WERI-Rb-1 (cell line): ENCODE results near the gene DLST.

Experiments
- DNase-seq: peaks from one replicate; pipeline ENCODE4 v3.0.0-alpha.2; 2020
- H3K27ac ChIP-seq: fragments of 250-450 bp; sonication (Bioruptor Pico); 2 replicates; pipeline ENCODE4 v1.5.1; 2020; ENCODE audit warnings: mild to moderate bottlenecking, moderate library complexity
- H3K27me3 ChIP-seq: fragments of 250-450 bp; sonication (Bioruptor Pico); 2 replicates; pipeline ENCODE4 v1.5.1; 2021; ENCODE audit warnings: mild to moderate bottlenecking, low read depth, moderate library complexity; ENCODE audit not compliant: insufficient read depth, severe bottlenecking
- H3K36me3 ChIP-seq: fragments of 250-450 bp; sonication (Bioruptor Pico); 2 replicates; pipeline ENCODE4 v1.5.1; 2020; ENCODE audit warnings: mild to moderate bottlenecking, moderate library complexity
- H3K4me3 ChIP-seq: 2 replicates; pipeline ENCODE4 v1.5.1; 2011; ENCODE audit warnings: low read depth, mild to moderate bottlenecking, control low read depth, low read length
- H3K9me3 ChIP-seq: fragments of 250-450 bp; sonication (Bioruptor Pico); 2 replicates; pipeline ENCODE4 v1.5.1; 2021; ENCODE audit warnings: mild to moderate bottlenecking, moderate library complexity; ENCODE audit not compliant: severe bottlenecking
- CTCF ChIP-seq: IDR thresholded peaks from 2 replicates; pipeline ENCODE4 v1.5.1; 2011; ENCODE audit warnings: low read depth, mild to moderate bottlenecking, control low read depth, inconsistent platforms, low read length

Gene DLST

GRCh38 chr14:74941676-74942097 lies 60.0 kb downstream of the DLST start:
- DNase-seq = no peak
- Histone ChIP-seq H3K27ac (peak overlapping the region; percentile 95), H3K36me3 (peaks cover 30% of the 10 kb centered on the region), H3K9me3 (peaks cover 10% of the 10 kb centered on the region), H3K27me3 (no peaks in the 10 kb centered on the region), H3K4me3 (no peak overlapping the region)
- no peak for TF ChIP-seq CTCF

GRCh38 chr14:74942181-74942580 lies 60.5 kb downstream of the DLST start:
- no peak for TF ChIP-seq CTCF
- peaks cover 10% of the 10 kb centered on the region for H3K9me3 ChIP-seq
- H3K27me3 ChIP-seq = no peaks in the 10 kb centered on the region
- peak overlapping the region; percentile 95 for H3K27ac ChIP-seq
- H3K36me3 ChIP-seq = peaks cover 35% of the 10 kb centered on the region
- no peak overlapping the region for H3K4me3 ChIP-seq
- no peak for DNase-seq

- peaks cover 10% of the 10 kb centered on the region for H3K9me3 ChIP-seq
- no peak for TF ChIP-seq CTCF
- H3K4me3 ChIP-seq = no peak overlapping the region
- H3K27me3 ChIP-seq = no peaks in the 10 kb centered on the region
- no peak for DNase-seq
- peaks cover 39% of the 10 kb centered on the region for H3K36me3 ChIP-seq
- H3K27ac ChIP-seq = peak overlapping the region; percentile 95
These were observed 60.9 kb downstream of the DLST start for GRCh38 chr14:74942608-74943007.

GRCh38 chr14:74945261-74945851 lies 63.6 kb downstream of the DLST start:
- TF ChIP-seq CTCF = peak; percentile 75
- Histone ChIP-seq H3K36me3 (peaks cover 54% of the 10 kb centered on the region), H3K27me3 (no peaks in the 10 kb centered on the region), H3K9me3 (no peaks in the 10 kb centered on the region), H3K4me3 (no peak overlapping the region), H3K27ac (no peak overlapping the region)
- peak; percentile 70 for DNase-seq

GRCh38 chr14:74945852-74946658 lies 64.3 kb downstream of the DLST start:
- peak; percentile 96 for TF ChIP-seq CTCF
- Histone ChIP-seq H3K9me3 (no peaks in the 10 kb centered on the region), H3K36me3 (peaks cover 54% of the 10 kb centered on the region), H3K4me3 (no peak overlapping the region), H3K27me3 (no peaks in the 10 kb centered on the region), H3K27ac (peak overlapping the region; percentile 24)
- DNase-seq = peak; percentile 87
